NB4 (cell line): ENCODE data around the gene TRIM74.
"Not testable (repeated sequence)": the region's sequence is repeated elsewhere in the genome, so short reads cannot be mapped to it uniquely, and the experiment has no call there.

Experiments
- DNase-seq: peaks from one replicate; pipeline ENCODE4 v3.0.0; 2010; ENCODE audit warnings: low read depth
- H3K4me3 ChIP-seq: one replicate; pipeline ENCODE4 v1.5.1; 2011; ENCODE audit warnings: mild to moderate bottlenecking, low read depth, low read length, moderate library complexity
- CTCF ChIP-seq: IDR thresholded peaks from one replicate; pipeline ENCODE4 v1.5.1; 2012; ENCODE audit warnings: low read depth, low read length

The TRIM74 gene

GRCh38 chr7:72961346-72961650 is 8.0 kb downstream of the TRIM74 start:
- not testable (repeated sequence) for DNase-seq

GRCh38 chr7:72960626-72961345 is 8.5 kb downstream of the TRIM74 start:
- not testable (repeated sequence) for H3K4me3 ChIP-seq, DNase-seq

More at GRCh38 chr7:72961346-72961650, 8.0 kb downstream of the TRIM74 start:
- not testable (repeated sequence) for H3K4me3 ChIP-seq

- DNase-seq = not testable (repeated sequence)
Measured at GRCh38 chr7:72960029-72960428, 9.2 kb downstream of the TRIM74 start.

GRCh38 chr7:72954563-72955198 is 14.6 kb downstream of the TRIM74 start:
- peak overlapping the region; percentile 55 for H3K4me3 ChIP-seq
- not testable (repeated sequence) for DNase-seq

More at GRCh38 chr7:72960029-72960428, 9.2 kb downstream of the TRIM74 start:
- not testable (repeated sequence) for H3K4me3 ChIP-seq

GRCh38 chr7:72953901-72954562 is 15.2 kb downstream of the TRIM74 start:
- DNase-seq = not testable (repeated sequence)
- H3K4me3 ChIP-seq = peak overlapping the region; percentile 55

- not testable (repeated sequence) for DNase-seq, H3K4me3 ChIP-seq
Measured at GRCh38 chr7:72950432-72950831, 18.8 kb downstream of the TRIM74 start.

- not testable (repeated sequence) for H3K4me3 ChIP-seq, DNase-seq
Measured at GRCh38 chr7:72949686-72950085, 19.6 kb downstream of the TRIM74 start.

GRCh38 chr7:72949276-72949675 is 20.0 kb downstream of the TRIM74 start:
- H3K4me3 ChIP-seq = not testable (repeated sequence)

GRCh38 chr7:72948714-72949113 is 20.6 kb downstream of the TRIM74 start:
- not testable (repeated sequence) for H3K4me3 ChIP-seq, DNase-seq

More at GRCh38 chr7:72949276-72949675, 20.0 kb downstream of the TRIM74 start:
- DNase-seq = not testable (repeated sequence)

- not testable (repeated sequence) for H3K4me3 ChIP-seq, DNase-seq
- peak; percentile 8 for TF ChIP-seq CTCF
Measured at GRCh38 chr7:72946130-72946745, 23.0 kb downstream of the TRIM74 start.

- DNase-seq, H3K4me3 ChIP-seq: not testable (repeated sequence)
Measured at GRCh38 chr7:72945597-72945996, 23.7 kb downstream of the TRIM74 start.

- not testable (repeated sequence) for DNase-seq, H3K4me3 ChIP-seq
Measured at GRCh38 chr7:72944937-72945336, 24.3 kb downstream of the TRIM74 start.

GRCh38 chr7:72942956-72943355 is 26.3 kb downstream of the TRIM74 start:
- H3K4me3 ChIP-seq, DNase-seq: not testable (repeated sequence)

- not testable (repeated sequence) for DNase-seq, H3K4me3 ChIP-seq
Measured at GRCh38 chr7:72942022-72942705, 27.1 kb downstream of the TRIM74 start.

GRCh38 chr7:72928216-72928615 is 41.0 kb downstream of the TRIM74 start:
- not testable (repeated sequence) for DNase-seq, H3K4me3 ChIP-seq

- not testable (repeated sequence) for DNase-seq, H3K4me3 ChIP-seq
Measured at GRCh38 chr7:72927791-72928190, 41.5 kb downstream of the TRIM74 start.
